ENCODE results near the gene AGPAT2.
"Not testable (repeated sequence)": the region's sequence is repeated elsewhere in the genome, so short reads cannot be mapped to it uniquely, and the experiment has no call there.

AGPAT2 gene

DNA sequence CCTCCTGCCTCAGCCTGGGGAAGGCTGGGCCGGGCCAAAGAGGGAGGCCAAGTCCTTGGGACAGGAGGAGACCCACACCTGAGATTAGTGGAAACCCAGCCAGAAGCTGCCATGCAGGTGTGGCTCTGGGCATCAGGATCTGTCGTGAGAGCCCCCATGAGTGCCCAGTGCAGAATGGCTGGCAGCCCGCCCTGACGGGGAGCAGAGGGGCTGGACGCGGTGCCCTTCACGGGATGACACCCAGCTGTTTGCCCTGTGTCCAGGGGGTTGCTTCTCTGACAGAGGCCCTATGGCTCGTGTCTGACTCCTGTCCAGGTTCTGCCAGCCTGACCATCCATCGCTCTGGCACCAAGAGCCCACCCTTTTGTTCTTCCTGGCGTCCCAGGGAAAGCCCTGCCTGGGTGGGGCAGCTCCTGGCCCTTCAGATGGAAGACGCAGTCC lies 33.7 kb upstream of the AGPAT2 start:
- DNase-seq (ENCODE audit: low spot score) (no peak), FAIRE-seq (no peak)

GRCh38 chr9:136720251-136720897 lies 33.1 kb upstream of the AGPAT2 start:
- FAIRE-seq: no peak
- no peak for DNase-seq (ENCODE audit: low spot score)

- FAIRE-seq (no peak), DNase-seq (ENCODE audit: low spot score) (no peak)
Observed at GRCh38 chr9:136719195-136719880, 32.1 kb upstream of the AGPAT2 start.

- DNase-seq (ENCODE audit: low spot score): no peak
Observed at GRCh38 chr9:136718345-136719194, 31.3 kb upstream of the AGPAT2 start.

GRCh38 chr9:136717399-136717798 lies 30.1 kb upstream of the AGPAT2 start:
- FAIRE-seq (no peak), DNase-seq (ENCODE audit: low spot score) (no peak)

More at GRCh38 chr9:136718345-136719194, 31.3 kb upstream of the AGPAT2 start:
- FAIRE-seq: no peak

DNA sequence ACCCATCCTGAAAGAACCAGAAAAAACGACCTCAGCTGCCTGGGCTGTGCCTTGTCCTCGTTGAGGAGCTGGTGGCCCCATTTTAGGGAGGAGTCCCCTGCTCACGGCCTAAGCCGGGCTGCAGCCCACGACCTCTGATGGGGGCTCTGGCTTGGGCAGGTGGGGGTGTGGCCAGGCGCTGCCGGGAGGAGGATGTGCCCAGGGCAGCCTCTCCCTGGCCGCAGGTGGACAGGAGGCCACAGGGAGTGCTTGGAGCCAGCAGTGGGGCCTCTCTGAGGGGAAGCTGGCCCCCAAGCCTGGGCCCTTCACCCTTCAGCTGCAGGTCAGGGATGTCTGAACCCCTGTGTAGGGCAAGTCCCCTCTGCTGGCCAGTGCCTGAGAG lies 27.6 kb upstream of the AGPAT2 start:
- DNase-seq (ENCODE audit: low spot score): no peak
- FAIRE-seq: no peak

GRCh38 chr9:136714096-136714892 lies 27.0 kb upstream of the AGPAT2 start:
- FAIRE-seq (no peak), DNase-seq (ENCODE audit: low spot score) (no peak)

- FAIRE-seq: no peak
- DNase-seq (ENCODE audit: low spot score): no peak
Observed at GRCh38 chr9:136713550-136713949, 26.3 kb upstream of the AGPAT2 start.

- DNase-seq (ENCODE audit: low spot score): no peak
- FAIRE-seq: no peak
Observed at GRCh38 chr9:136712690-136713544, 25.7 kb upstream of the AGPAT2 start.

GRCh38 chr9:136711751-136712689 lies 24.8 kb upstream of the AGPAT2 start, which contains the start of gene DIPK1B:
TSS of gene DIPK1B (plus strand) at chr9:136712572. CDS start at chr9:136712666, 94 bp downstream.
- peak; percentile 66 for DNase-seq (ENCODE audit: low spot score)
- FAIRE-seq: no peak

DNA sequence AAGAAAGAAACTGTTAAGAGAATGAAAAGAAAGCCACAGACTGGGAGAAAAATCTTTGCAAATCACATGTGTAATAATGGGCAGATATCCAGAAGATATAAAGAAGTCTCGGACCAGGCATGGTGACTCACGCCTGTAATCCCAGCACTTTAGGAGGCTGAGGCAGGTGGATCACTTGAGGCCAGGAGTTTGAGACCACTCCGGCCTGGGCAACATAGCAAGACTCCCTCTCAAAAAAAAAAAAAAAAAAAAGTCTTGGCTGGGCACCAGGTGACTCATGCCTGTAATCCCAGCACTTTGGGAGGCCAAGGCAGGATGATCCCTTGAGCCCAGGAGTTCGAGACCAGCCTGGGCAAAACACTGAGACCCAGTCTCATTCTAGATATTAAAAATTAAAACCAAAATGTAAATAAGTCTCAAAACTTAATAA lies 24.0 kb upstream of the AGPAT2 start:
- not testable (repeated sequence) for DNase-seq (ENCODE audit: low spot score); FAIRE-seq

DNA sequence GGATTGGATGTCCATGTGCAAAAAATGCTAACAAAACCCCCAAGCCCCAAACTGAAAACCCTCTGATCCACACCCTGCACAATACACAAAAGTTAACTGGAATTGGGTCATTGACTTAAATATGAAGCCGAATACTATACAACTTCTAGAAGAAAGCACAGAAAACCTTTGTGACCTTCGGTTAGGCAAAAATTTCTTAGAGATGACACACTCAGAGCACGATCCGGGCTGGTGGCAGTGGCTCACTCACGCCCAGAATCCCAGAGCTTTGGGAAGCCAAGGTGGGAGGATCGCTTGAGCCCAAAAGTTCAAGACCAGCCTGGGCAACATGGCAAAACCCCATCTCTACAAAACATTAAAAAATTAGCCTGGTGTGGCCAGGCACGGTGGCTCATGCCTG lies 23.3 kb upstream of the AGPAT2 start:
- no peak for FAIRE-seq
- no peak for DNase-seq (ENCODE audit: low spot score)

DNA sequence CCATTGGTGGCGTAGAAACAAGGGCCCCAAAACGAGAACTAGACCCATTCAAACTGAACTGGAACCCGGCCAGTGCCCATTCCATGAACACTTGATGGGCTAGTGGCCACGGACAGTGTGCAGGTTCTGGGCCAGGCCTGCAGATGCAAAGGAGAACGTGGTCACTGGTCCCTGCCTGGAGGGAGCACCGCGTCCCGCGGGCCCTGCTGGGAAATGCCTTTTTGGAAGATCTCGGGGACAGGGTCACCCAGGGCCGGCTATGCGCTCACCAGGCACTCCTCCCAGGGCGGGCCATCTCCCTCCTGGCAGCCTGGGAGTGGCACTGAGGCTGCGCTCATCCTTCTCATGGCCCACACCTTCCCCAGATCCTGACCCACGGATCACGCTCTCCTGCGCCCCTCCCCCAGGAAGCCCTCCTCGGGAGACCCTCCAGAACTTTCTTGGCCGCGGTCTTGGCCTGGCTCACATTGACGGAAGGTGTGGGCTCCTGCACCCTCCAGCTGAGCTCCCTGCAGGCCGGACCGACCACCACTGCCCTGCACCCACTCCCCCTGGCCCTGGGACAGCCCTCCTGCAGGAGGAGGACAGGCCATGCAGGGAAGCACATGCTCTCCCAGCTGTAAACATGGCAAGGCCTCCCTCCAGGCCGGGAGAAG lies 22.3 kb upstream of the AGPAT2 start:
- no peak for FAIRE-seq

DNA sequence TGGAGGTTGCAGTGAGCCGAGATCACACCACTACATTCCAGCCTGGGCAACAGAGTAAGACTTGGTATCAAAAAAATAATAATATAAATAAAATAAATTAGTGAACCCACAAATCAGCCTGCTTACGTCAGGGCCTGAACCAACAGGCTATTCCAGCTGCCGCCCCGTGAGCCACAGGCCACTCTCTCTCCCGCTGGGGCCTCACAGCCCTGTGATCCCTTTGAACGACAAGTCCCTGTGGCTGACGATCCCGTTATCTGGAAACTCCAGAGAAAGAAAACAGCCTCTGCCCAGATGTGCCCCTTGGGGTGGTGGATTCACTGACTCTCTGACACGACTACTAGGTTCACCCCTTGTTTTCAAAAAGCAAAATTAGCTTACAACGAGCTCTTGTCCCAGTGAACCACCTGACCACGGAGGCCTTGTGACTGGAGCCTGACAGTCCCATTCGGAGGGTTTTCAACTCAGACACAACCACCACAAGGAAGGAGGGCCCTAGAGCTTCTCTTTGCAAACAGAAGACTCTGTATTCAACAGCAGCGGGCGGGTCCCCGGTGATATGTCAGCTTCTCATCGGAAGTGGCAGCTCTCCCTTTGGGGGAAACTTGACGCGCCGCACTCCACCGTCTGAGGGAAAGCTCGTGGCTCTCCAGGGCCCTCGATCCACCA lies 20.7 kb upstream of the AGPAT2 start:
- FAIRE-seq (no peak), DNase-seq (ENCODE audit: low spot score) (no peak)

More for the DNA sequence above, 22.3 kb upstream of the AGPAT2 start:
- no peak for DNase-seq (ENCODE audit: low spot score)

DNA sequence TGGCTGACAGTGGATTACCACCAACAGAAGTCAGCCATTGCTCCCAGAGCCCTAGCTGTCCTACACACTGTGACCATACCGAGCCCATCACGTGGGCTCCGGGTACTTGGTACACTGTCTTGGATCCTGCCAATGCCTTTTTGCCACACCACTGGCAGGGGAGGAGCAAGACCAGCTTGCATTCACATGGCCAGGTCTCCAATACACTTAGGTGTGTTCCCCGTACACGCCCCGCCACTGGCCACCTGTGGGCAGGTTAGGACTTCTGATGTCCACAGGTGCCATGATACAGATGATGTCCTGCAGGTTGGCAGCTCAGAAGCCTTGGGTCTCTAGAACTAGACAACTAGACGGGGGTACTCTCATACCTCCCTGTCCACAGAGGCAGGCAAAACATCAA lies 19.8 kb upstream of the AGPAT2 start:
- peak; percentile 5 for FAIRE-seq
- DNase-seq (ENCODE audit: low spot score): no peak

DNA sequence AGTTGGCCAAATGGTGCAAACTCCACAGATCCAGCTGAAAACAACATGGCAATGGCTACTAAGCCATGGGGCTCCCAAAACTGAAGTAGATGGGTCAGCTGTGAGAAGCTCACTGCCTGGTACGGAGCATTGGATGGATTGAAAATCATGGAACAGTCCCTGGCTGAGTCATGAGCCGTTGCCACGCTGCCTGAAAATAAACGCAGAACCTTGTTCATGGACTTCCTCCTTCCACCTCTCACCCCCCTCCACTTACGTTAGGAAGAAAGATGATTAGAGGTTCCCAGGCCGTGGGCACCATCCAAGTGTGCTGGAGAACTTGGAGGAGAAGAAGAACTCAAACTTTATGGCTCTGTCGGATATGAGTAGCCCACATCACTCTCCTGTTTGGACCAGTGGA lies 18.3 kb upstream of the AGPAT2 start:
- FAIRE-seq: no peak
- no peak for DNase-seq (ENCODE audit: low spot score)

- not testable (repeated sequence) for DNase-seq (ENCODE audit: low spot score); FAIRE-seq
Observed at GRCh38 chr9:136704741-136705140, 17.5 kb upstream of the AGPAT2 start.

GRCh38 chr9:136703276-136703860 lies 16.1 kb upstream of the AGPAT2 start:
- FAIRE-seq (no peak), DNase-seq (ENCODE audit: low spot score) (no peak)
